Neutrophil (primary cell): Measurements from ENCODE around the gene GTF2A2.
A peak's percentile ranks its signal among the peaks of the same experiment; 100 is the strongest.
"Not testable (repeated sequence)": the region's sequence is repeated elsewhere in the genome, so short reads cannot be mapped to it uniquely, and the experiment has no call there.

Source experiments
- H3K27ac ChIP-seq: fragments of 200-600 bp; sonication (generic); 2 replicates; pipeline ENCODE4 v1.5.1; 2016; ENCODE audit warnings: mild to moderate bottlenecking, moderate library complexity
- H3K27me3 ChIP-seq: fragments of 200-600 bp; sonication (generic); 2 replicates; pipeline ENCODE4 v1.6.0; 2016; ENCODE audit warnings: mild to moderate bottlenecking
- H3K36me3 ChIP-seq: fragments of 200-600 bp; sonication (generic); 2 replicates; pipeline ENCODE4 v1.5.1; 2017
- H3K4me1 ChIP-seq, 2 experiments: fragments of 200-600 bp in 1 of 2; sonication (generic) in 1 of 2; 1 replicate in 1 of 2; 2 replicates in 1 of 2; pipeline versions ENCODE4 v1.5.1 to v1.6.1; 2013 to 2016; ENCODE audit warnings: low read depth in 1 of 2, low read length in 1 of 2, mild to moderate bottlenecking in 1 of 2, moderate library complexity in 1 of 2; ENCODE audit not compliant: control insufficient read depth in 1 of 2, insufficient read depth in 1 of 2
- H3K4me3 ChIP-seq, 2 experiments: fragments of 200-600 bp in 1 of 2; sonication (generic) in 1 of 2; 1 replicate in 1 of 2; 2 replicates in 1 of 2; pipeline ENCODE4 v1.5.1; 2013 to 2016; ENCODE audit warnings: low read depth in 1 of 2, low read length in 1 of 2, mild to moderate bottlenecking in 1 of 2, moderate library complexity in 1 of 2
- H3K9me3 ChIP-seq: fragments of 200-600 bp; sonication (generic); 2 replicates; pipeline ENCODE4 v1.5.1; 2016
- CTCF ChIP-seq: fragments of 200-600 bp; sonication (generic); IDR thresholded peaks from 2 replicates; pipeline ENCODE4 v1.5.1; 2016; ENCODE audit warnings: antibody characterized with exemption

Gene GTF2A2

GRCh38 chr15:59659366-59659765 is 2.1 kb upstream of the GTF2A2 start:
- Histone ChIP-seq H3K4me1 (peaks cover 17 to 20% of the 10 kb centered on the region in 2 experiments), H3K27ac (peak overlapping the region; percentile 24), H3K4me3 (no peak overlapping the region), H3K36me3 (peaks cover 51% of the 10 kb centered on the region), H3K27me3 (no peaks in the 10 kb centered on the region), H3K9me3 (no peaks in the 10 kb centered on the region)
- TF ChIP-seq CTCF: no peak

GRCh38 chr15:59657635-59658125 is 365 bp upstream of the GTF2A2 start:
- Histone ChIP-seq H3K4me1 (peaks cover 17 to 20% of the 10 kb centered on the region in 2 experiments), H3K9me3 (no peaks in the 10 kb centered on the region), H3K27me3 (no peaks in the 10 kb centered on the region), H3K27ac (peak overlapping the region; percentile 92), H3K36me3 (peaks cover 35% of the 10 kb centered on the region), H3K4me3 (peak overlapping the region; percentile 77 to 95)
- TF ChIP-seq CTCF: no peak

- Histone ChIP-seq H3K4me1 (peaks cover 17 to 20% of the 10 kb centered on the region in 2 experiments), H3K36me3 (peaks cover 27% of the 10 kb centered on the region), H3K9me3 (no peaks in the 10 kb centered on the region), H3K27ac (no peak overlapping the region), H3K27me3 (no peaks in the 10 kb centered on the region), H3K4me3 (no peak overlapping the region)
- TF ChIP-seq CTCF: no peak
Observed at GRCh38 chr15:59654046-59654445, 3.3 kb downstream of the GTF2A2 start.

GRCh38 chr15:59649603-59650002 is 7.7 kb downstream of the GTF2A2 start:
- no peaks in the 10 kb centered on the region for H3K27me3 ChIP-seq
- no peak overlapping the region for H3K27ac ChIP-seq
- H3K4me1 ChIP-seq: no peaks in the 10 kb centered on the region
- TF ChIP-seq CTCF: no peak
- no peak overlapping the region for H3K4me3 ChIP-seq
- H3K9me3 ChIP-seq: no peaks in the 10 kb centered on the region
- H3K36me3 ChIP-seq: peaks cover 65% of the 10 kb centered on the region

GRCh38 chr15:59647085-59647484 is 10.2 kb downstream of the GTF2A2 start:
- no peak for TF ChIP-seq CTCF
- H3K27me3 ChIP-seq: no peaks in the 10 kb centered on the region
- no peak overlapping the region for H3K4me3 ChIP-seq
- H3K9me3 ChIP-seq: no peaks in the 10 kb centered on the region
- H3K36me3 ChIP-seq: peaks cover 77% of the 10 kb centered on the region
- no peaks in the 10 kb centered on the region for H3K4me1 ChIP-seq
- no peak overlapping the region for H3K27ac ChIP-seq

GRCh38 chr15:59646277-59646676 is 11.0 kb downstream of the GTF2A2 start:
- TF ChIP-seq CTCF: no peak
- no peak overlapping the region for H3K27ac ChIP-seq
- H3K4me3 ChIP-seq: no peak overlapping the region
- peaks cover 77% of the 10 kb centered on the region for H3K36me3 ChIP-seq
- no peaks in the 10 kb centered on the region for H3K27me3 ChIP-seq
- no peaks in the 10 kb centered on the region for H3K4me1 ChIP-seq
- H3K9me3 ChIP-seq: no peaks in the 10 kb centered on the region

- H3K9me3 ChIP-seq, H3K27ac ChIP-seq, H3K4me1 ChIP-seq, H3K27me3 ChIP-seq, H3K4me3 ChIP-seq: not testable (repeated sequence)
- H3K36me3 ChIP-seq: peaks cover 79% of the 10 kb centered on the region
Observed at GRCh38 chr15:59645812-59646211, 11.5 kb downstream of the GTF2A2 start.
